ENCODE results near the gene NOCT.

DNA sequence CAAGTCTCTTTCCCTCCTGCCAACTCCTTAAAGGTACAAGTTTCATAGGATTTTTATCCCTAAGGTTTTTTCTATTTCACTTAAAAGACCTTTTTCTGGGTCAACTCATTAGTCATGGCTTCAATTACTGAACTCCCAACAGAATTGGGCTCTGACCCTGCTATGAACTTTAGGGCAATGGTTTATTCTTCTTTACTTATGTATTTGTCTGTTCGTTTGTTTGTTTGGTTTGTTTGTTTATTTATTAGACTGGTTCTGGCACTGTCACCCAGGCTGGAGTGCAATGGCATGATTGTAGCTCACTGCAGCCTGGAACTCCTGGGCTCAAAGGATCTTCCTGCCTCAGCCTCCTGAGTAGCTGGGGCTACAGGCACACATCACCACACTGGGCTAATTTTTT, 5.9 kb upstream of the NOCT start:
- no peak for TF ChIP-seq CTCF (IDR thresholded peaks at IDR 0.05)
- no peak for TF ChIP-seq EZH2 (IDR thresholded peaks at IDR 0.05; ENCODE audit: borderline replicate concordance, insufficient read depth, low read depth, low read length, poor library complexity, severe bottlenecking)

All from B cell (primary cell).